ENCODE results near the gene WDR11.

The WDR11 gene

GRCh38 chr10:120887482-120887881, 36.3 kb downstream of the WDR11 start:
- Histone ChIP-seq H3K4me3 (ENCODE audit: low read length) (no peak overlapping the region), H3K9me3 (ENCODE audit: control insufficient read depth, insufficient read depth, low read length) (no peaks in the 10 kb centered on the region), H3K4me2 (ENCODE audit: low read length) (no peak overlapping the region), H3K4me1 (ENCODE audit: control insufficient read depth, low read length) (no peaks in the 10 kb centered on the region), H4K20me1 (ENCODE audit: control insufficient read depth, insufficient read depth, low read depth, low read length) (no peaks in the 10 kb centered on the region), H3F3A (ENCODE audit: control insufficient read depth, insufficient read depth) (no peaks in the 10 kb centered on the region), H3K9me2 (replicated peaks; ENCODE audit: control insufficient read depth, low read length) (no peaks in the 10 kb centered on the region), H3K79me2 (ENCODE audit: control insufficient read depth, low read length) (no peaks in the 10 kb centered on the region), H3K36me3 (ENCODE audit: control insufficient read depth, low read length) (peaks cover 56% of the 10 kb centered on the region), H3K27me3 (ENCODE audit: control insufficient read depth, low read length) (no peaks in the 10 kb centered on the region), H3K27ac (ENCODE audit: low read depth, low read length) (no peak overlapping the region)
- no peak for TF ChIP-seq CTCF (IDR thresholded peaks at IDR 0.05; ENCODE audit: low read depth, low read length, poor library complexity, severe bottlenecking)
- TF ChIP-seq EZH2phosphoT487 (IDR thresholded peaks at IDR 0.05; ENCODE audit: borderline replicate concordance, low read length) = no peak

- H4K20me1 ChIP-seq (ENCODE audit: control insufficient read depth, insufficient read depth, low read depth, low read length) = no peaks in the 10 kb centered on the region
- no peak overlapping the region for H3K4me3 ChIP-seq (ENCODE audit: low read length)
- H3K4me2 ChIP-seq (ENCODE audit: low read length) = no peak overlapping the region
- H3K36me3 ChIP-seq (ENCODE audit: control insufficient read depth, low read length) = peaks cover 44% of the 10 kb centered on the region
- H3K27me3 ChIP-seq (ENCODE audit: control insufficient read depth, low read length) = no peaks in the 10 kb centered on the region
- H3K9me3 ChIP-seq (ENCODE audit: control insufficient read depth, insufficient read depth, low read length) = no peaks in the 10 kb centered on the region
- no peaks in the 10 kb centered on the region for H3K9me2 ChIP-seq (replicated peaks; ENCODE audit: control insufficient read depth, low read length)
- no peak for TF ChIP-seq CTCF (IDR thresholded peaks at IDR 0.05; ENCODE audit: low read depth, low read length, poor library complexity, severe bottlenecking)
- no peak for TF ChIP-seq EZH2phosphoT487 (IDR thresholded peaks at IDR 0.05; ENCODE audit: borderline replicate concordance, low read length)
- no peak overlapping the region for H3K27ac ChIP-seq (ENCODE audit: low read depth, low read length)
- no peaks in the 10 kb centered on the region for H3K79me2 ChIP-seq (ENCODE audit: control insufficient read depth, low read length)
- H3K4me1 ChIP-seq (ENCODE audit: control insufficient read depth, low read length) = no peaks in the 10 kb centered on the region
- H3F3A ChIP-seq (ENCODE audit: control insufficient read depth, insufficient read depth) = no peaks in the 10 kb centered on the region
Measured at GRCh38 chr10:120891365-120891764, 40.2 kb downstream of the WDR11 start.

GRCh38 chr10:120894556-120894955, 43.4 kb downstream of the WDR11 start:
- Histone ChIP-seq H3K4me3 (ENCODE audit: low read length) (no peak overlapping the region), H3F3A (ENCODE audit: control insufficient read depth, insufficient read depth) (no peaks in the 10 kb centered on the region), H3K4me2 (ENCODE audit: low read length) (no peak overlapping the region), H3K27ac (ENCODE audit: low read depth, low read length) (no peak overlapping the region), H3K36me3 (ENCODE audit: control insufficient read depth, low read length) (peaks cover 33% of the 10 kb centered on the region), H3K9me3 (ENCODE audit: control insufficient read depth, insufficient read depth, low read length) (no peaks in the 10 kb centered on the region), H3K79me2 (ENCODE audit: control insufficient read depth, low read length) (no peaks in the 10 kb centered on the region), H4K20me1 (ENCODE audit: control insufficient read depth, insufficient read depth, low read depth, low read length) (no peaks in the 10 kb centered on the region), H3K4me1 (ENCODE audit: control insufficient read depth, low read length) (no peaks in the 10 kb centered on the region), H3K9me2 (replicated peaks; ENCODE audit: control insufficient read depth, low read length) (no peaks in the 10 kb centered on the region), H3K27me3 (ENCODE audit: control insufficient read depth, low read length) (no peaks in the 10 kb centered on the region)
- TF ChIP-seq EZH2phosphoT487 (IDR thresholded peaks at IDR 0.05; ENCODE audit: borderline replicate concordance, low read length) = no peak
- no peak for TF ChIP-seq CTCF (IDR thresholded peaks at IDR 0.05; ENCODE audit: low read depth, low read length, poor library complexity, severe bottlenecking)

- H3K4me1 ChIP-seq (ENCODE audit: control insufficient read depth, low read length) = no peaks in the 10 kb centered on the region
- no peaks in the 10 kb centered on the region for H3K9me3 ChIP-seq (ENCODE audit: control insufficient read depth, insufficient read depth, low read length)
- no peaks in the 10 kb centered on the region for H3K27me3 ChIP-seq (ENCODE audit: control insufficient read depth, low read length)
- TF ChIP-seq CTCF (IDR thresholded peaks at IDR 0.05; ENCODE audit: low read depth, low read length, poor library complexity, severe bottlenecking) = no peak
- TF ChIP-seq EZH2phosphoT487 (IDR thresholded peaks at IDR 0.05; ENCODE audit: borderline replicate concordance, low read length) = no peak
- H3K27ac ChIP-seq (ENCODE audit: low read depth, low read length) = no peak overlapping the region
- H4K20me1 ChIP-seq (ENCODE audit: control insufficient read depth, insufficient read depth, low read depth, low read length) = no peaks in the 10 kb centered on the region
- no peak overlapping the region for H3K4me2 ChIP-seq (ENCODE audit: low read length)
- no peaks in the 10 kb centered on the region for H3F3A ChIP-seq (ENCODE audit: control insufficient read depth, insufficient read depth)
- H3K9me2 ChIP-seq (replicated peaks; ENCODE audit: control insufficient read depth, low read length) = no peaks in the 10 kb centered on the region
- H3K36me3 ChIP-seq (ENCODE audit: control insufficient read depth, low read length) = peaks cover 25% of the 10 kb centered on the region
- no peaks in the 10 kb centered on the region for H3K79me2 ChIP-seq (ENCODE audit: control insufficient read depth, low read length)
- no peak overlapping the region for H3K4me3 ChIP-seq (ENCODE audit: low read length)
Measured at GRCh38 chr10:120897343-120897742, 46.2 kb downstream of the WDR11 start.
